ENCODE measurements around the gene ZNF391.
"Not testable (repeated sequence)": the region's sequence is repeated elsewhere in the genome, so short reads cannot be mapped to it uniquely, and the experiment has no call there.

The ZNF391 gene

DNA sequence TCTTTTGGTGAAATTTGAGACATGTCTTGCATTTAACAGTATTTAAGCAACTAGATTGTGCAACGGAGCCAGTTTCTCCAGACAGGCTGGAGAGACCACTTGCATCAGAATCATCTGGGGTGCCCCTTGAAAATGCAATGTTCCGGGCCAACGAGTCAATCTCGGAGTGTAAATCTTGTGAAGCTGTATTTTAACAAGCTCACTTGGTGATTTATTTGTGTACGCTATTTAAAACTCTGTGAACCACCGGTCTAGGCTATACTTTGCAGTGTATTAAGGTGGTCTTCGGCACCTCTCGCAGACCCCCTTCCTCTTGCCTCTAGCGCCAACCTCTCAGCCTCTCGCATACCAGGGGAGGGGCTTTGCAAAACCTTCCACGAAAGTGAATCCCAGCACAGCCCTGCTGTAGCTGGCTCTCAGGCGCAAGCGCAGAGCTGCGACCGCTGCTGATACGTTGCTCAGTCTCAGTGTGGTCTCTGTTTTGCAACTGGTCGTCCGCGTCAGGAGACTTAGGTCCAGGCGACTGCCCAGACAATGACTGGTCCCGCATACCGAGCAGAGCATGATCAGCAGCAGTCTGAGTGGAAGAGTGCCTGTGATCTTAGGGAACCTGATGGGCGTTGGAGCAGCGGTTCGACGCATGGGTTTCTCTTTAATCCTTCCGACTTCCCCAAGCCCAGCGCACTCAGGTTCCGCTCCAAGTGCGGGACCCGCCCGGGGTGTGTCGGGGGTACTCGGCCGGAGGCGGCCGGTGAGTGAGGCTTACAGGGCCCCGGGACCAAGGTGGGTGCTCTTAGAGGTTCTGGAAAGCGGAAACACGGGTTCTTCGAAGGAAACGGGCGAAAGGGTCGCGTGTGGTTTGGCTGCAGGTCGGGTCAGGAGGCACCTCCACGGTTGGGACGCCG lies at the start of gene ZNF391:
Gene ZNF391, plus strand, starts transcription at position 467 of the 905 bp plus-strand sequence. CDS start 11,612 bp downstream, outside the sequence.
- Histone ChIP-seq H3K9ac (ENCODE audit: low read depth in 1 of 2, low read length in 2 of 2) (peak within 1 kb of the TSS; percentile 72 to 92), H3K27me3 (ENCODE audit: control insufficient read depth in 1 of 2, insufficient read depth in 2 of 2, low read length in 2 of 2) (no peaks in the 10 kb centered on the region), H3K27ac (ENCODE audit: low read depth, low read length) (peak within 1 kb of the TSS; percentile 13), H3K4me1 (ENCODE audit: control insufficient read depth in 1 of 2, insufficient read depth in 2 of 2, low read length in 2 of 2) (peaks cover 0 to 5% of the 10 kb centered on the region in 2 donors), H3K9me3 (ENCODE audit: control insufficient read depth in 1 of 2, low read length in 2 of 2) (peaks cover 0 to under 1% of the 10 kb centered on the region in 2 donors), H3K4me3 (ENCODE audit: low read depth in 1 of 2, low read length in 2 of 2) (peak within 1 kb of the TSS; percentile 96 to 100), H3K36me3 (ENCODE audit: control insufficient read depth in 1 of 2, insufficient read depth in 2 of 2, low read length in 2 of 2) (no peaks in the 10 kb centered on the region)

DNA sequence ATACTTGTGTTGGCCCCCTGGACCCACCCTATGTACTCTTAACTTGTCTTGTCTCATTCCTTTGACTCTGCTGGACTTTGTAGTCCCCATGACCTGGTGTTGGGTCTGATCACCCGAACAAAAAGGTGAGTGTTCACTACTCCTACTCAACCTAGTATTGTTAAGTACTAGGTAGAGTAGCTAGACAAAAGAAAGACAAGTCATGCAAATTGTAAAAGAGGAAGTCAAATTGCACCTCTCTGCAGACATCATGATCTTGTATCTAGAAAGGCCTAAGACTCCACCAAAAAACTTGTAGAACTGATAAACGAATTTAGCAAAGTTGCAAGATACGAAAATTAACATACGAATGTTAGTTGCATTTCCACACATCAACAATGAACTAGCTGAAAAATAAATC lies 35.7 kb upstream of the ZNF391 start:
- H3K9ac ChIP-seq (ENCODE audit: low read depth in 1 of 2, low read length in 2 of 2) = no peak overlapping the region
- H3K36me3 ChIP-seq (ENCODE audit: control insufficient read depth in 1 of 2, insufficient read depth in 2 of 2, low read length in 2 of 2) = no peaks in the 10 kb centered on the region
- no peaks in the 10 kb centered on the region for H3K27me3 ChIP-seq (ENCODE audit: control insufficient read depth in 1 of 2, insufficient read depth in 2 of 2, low read length in 2 of 2)
- H3K4me3 ChIP-seq (ENCODE audit: low read depth in 1 of 2, low read length in 2 of 2) = no peak overlapping the region
- no peak overlapping the region for H3K27ac ChIP-seq (ENCODE audit: low read depth, low read length)
- H3K9me3 ChIP-seq (ENCODE audit: control insufficient read depth in 1 of 2, low read length in 2 of 2) = peaks cover 6 to 16% of the 10 kb centered on the region in 2 donors
- H3K4me1 ChIP-seq (ENCODE audit: control insufficient read depth in 1 of 2, insufficient read depth in 2 of 2, low read length in 2 of 2) = no peaks in the 10 kb centered on the region

GRCh38 chr6:27358786-27359185 lies 29.8 kb upstream of the ZNF391 start:
- H3K4me3 ChIP-seq (ENCODE audit: low read depth in 1 of 2, low read length in 2 of 2) = no peak overlapping the region
- peaks cover 10% of the 10 kb centered on the region in 2 donors for H3K36me3 ChIP-seq (ENCODE audit: control insufficient read depth in 1 of 2, insufficient read depth in 2 of 2, low read length in 2 of 2)
- H3K27ac ChIP-seq (ENCODE audit: low read depth, low read length) = no peak overlapping the region
- H3K9ac ChIP-seq (ENCODE audit: low read depth in 1 of 2, low read length in 2 of 2) = no peak overlapping the region
- peaks cover 33 to 34% of the 10 kb centered on the region in 2 donors for H3K9me3 ChIP-seq (ENCODE audit: control insufficient read depth in 1 of 2, low read length in 2 of 2)
- no peaks in the 10 kb centered on the region for H3K27me3 ChIP-seq (ENCODE audit: control insufficient read depth in 1 of 2, insufficient read depth in 2 of 2, low read length in 2 of 2)
- H3K4me1 ChIP-seq (ENCODE audit: control insufficient read depth in 1 of 2, insufficient read depth in 2 of 2, low read length in 2 of 2) = no peaks in the 10 kb centered on the region

DNA sequence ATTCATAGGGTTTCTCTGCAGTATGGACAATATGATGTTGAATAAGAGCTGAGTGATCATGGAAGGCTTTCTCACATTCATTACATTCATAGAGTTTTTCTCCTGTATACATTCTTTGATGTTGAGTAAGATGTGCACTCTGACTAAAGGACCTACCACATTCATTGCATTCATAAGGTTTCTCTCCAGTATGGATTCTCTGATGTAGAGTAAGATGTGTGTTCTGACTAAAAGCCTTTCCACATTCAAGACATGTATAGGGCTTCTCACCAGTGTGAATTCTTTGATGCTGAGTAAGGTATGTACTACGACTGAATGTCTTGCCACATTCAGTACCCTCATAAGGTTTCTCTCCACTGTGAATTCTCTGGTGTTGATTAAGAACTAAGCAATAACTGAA lies 29.3 kb upstream of the ZNF391 start:
- Histone ChIP-seq H3K9ac (ENCODE audit: low read depth in 1 of 2, low read length in 2 of 2) (no peak overlapping the region), H3K9me3 (ENCODE audit: control insufficient read depth in 1 of 2, low read length in 2 of 2) (peaks cover 33 to 34% of the 10 kb centered on the region in 2 donors), H3K27me3 (ENCODE audit: control insufficient read depth in 1 of 2, insufficient read depth in 2 of 2, low read length in 2 of 2) (no peaks in the 10 kb centered on the region), H3K4me1 (ENCODE audit: control insufficient read depth in 1 of 2, insufficient read depth in 2 of 2, low read length in 2 of 2) (no peaks in the 10 kb centered on the region), H3K27ac (ENCODE audit: low read depth, low read length) (no peak overlapping the region), H3K4me3 (ENCODE audit: low read depth in 1 of 2, low read length in 2 of 2) (peak overlapping the region in 1 of 2 donors; percentile 3), H3K36me3 (ENCODE audit: control insufficient read depth in 1 of 2, insufficient read depth in 2 of 2, low read length in 2 of 2) (peaks cover 10% of the 10 kb centered on the region in 2 donors)

- H3K36me3 ChIP-seq (ENCODE audit: control insufficient read depth in 1 of 2, insufficient read depth in 2 of 2, low read length in 2 of 2) = no peaks in the 10 kb centered on the region
These were observed 20.4 kb upstream of the ZNF391 start for GRCh38 chr6:27368202-27368601.

DNA sequence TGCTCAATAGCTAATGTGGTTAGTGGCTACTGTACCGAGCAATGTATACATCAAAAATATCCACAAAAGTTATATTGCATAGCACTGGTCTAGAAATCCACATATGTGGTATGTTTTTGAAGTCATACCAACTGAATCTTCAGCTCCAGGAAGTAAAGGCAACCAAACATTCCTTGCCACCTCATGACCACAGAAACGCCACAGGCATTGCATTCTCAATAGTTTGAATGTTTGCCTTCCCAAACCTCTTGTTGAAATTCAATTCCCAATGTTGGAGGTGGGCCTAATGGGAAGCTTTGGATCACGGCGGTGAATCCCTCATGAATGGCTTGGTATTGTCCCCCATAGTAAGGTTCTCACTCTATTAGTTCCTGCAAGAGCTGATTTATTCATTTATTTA lies 18.2 kb upstream of the ZNF391 start:
- no peak overlapping the region for H3K4me3 ChIP-seq (ENCODE audit: low read depth in 1 of 2, low read length in 2 of 2)
- H3K27me3 ChIP-seq (ENCODE audit: control insufficient read depth in 1 of 2, insufficient read depth in 2 of 2, low read length in 2 of 2) = no peaks in the 10 kb centered on the region
- H3K27ac ChIP-seq (ENCODE audit: low read depth, low read length) = no peak overlapping the region
- peaks cover 5 to 10% of the 10 kb centered on the region in 2 donors for H3K9me3 ChIP-seq (ENCODE audit: control insufficient read depth in 1 of 2, low read length in 2 of 2)
- peaks cover 3 to 5% of the 10 kb centered on the region in 2 donors for H3K4me1 ChIP-seq (ENCODE audit: control insufficient read depth in 1 of 2, insufficient read depth in 2 of 2, low read length in 2 of 2)
- H3K36me3 ChIP-seq (ENCODE audit: control insufficient read depth in 1 of 2, insufficient read depth in 2 of 2, low read length in 2 of 2) = no peaks in the 10 kb centered on the region
- no peak overlapping the region for H3K9ac ChIP-seq (ENCODE audit: low read depth in 1 of 2, low read length in 2 of 2)

More at GRCh38 chr6:27368202-27368601, 20.4 kb upstream of the ZNF391 start:
- H3K27me3 ChIP-seq (ENCODE audit: control insufficient read depth in 1 of 2, insufficient read depth in 2 of 2, low read length in 2 of 2) = no peaks in the 10 kb centered on the region
- H3K4me1 ChIP-seq (ENCODE audit: control insufficient read depth in 1 of 2, insufficient read depth in 2 of 2, low read length in 2 of 2) = no peaks in the 10 kb centered on the region
- H3K27ac ChIP-seq (ENCODE audit: low read depth, low read length) = no peak overlapping the region
- H3K9ac ChIP-seq (ENCODE audit: low read depth in 1 of 2, low read length in 2 of 2) = no peak overlapping the region
- peaks cover 5 to 10% of the 10 kb centered on the region in 2 donors for H3K9me3 ChIP-seq (ENCODE audit: control insufficient read depth in 1 of 2, low read length in 2 of 2)
- H3K4me3 ChIP-seq (ENCODE audit: low read depth in 1 of 2, low read length in 2 of 2) = no peak overlapping the region

- Histone ChIP-seq H3K4me3 (ENCODE audit: low read depth in 1 of 2, low read length in 2 of 2) (peak overlapping the region; percentile 80 to 86), H3K4me1 (ENCODE audit: control insufficient read depth in 1 of 2, insufficient read depth in 2 of 2, low read length in 2 of 2) (peaks cover 3 to 8% of the 10 kb centered on the region in 2 donors), H3K9ac (ENCODE audit: low read depth in 1 of 2, low read length in 2 of 2) (peak overlapping the region; percentile 64 to 69), H3K9me3 (ENCODE audit: control insufficient read depth in 1 of 2, low read length in 2 of 2) (no peaks in the 10 kb centered on the region), H3K27ac (ENCODE audit: low read depth, low read length) (no peak overlapping the region), H3K36me3 (ENCODE audit: control insufficient read depth in 1 of 2, insufficient read depth in 2 of 2, low read length in 2 of 2) (no peaks in the 10 kb centered on the region), H3K27me3 (ENCODE audit: control insufficient read depth in 1 of 2, insufficient read depth in 2 of 2, low read length in 2 of 2) (no peaks in the 10 kb centered on the region)
These were observed 13.5 kb upstream of the ZNF391 start for GRCh38 chr6:27374824-27375612.

- Histone ChIP-seq H3K27me3 (ENCODE audit: control insufficient read depth in 1 of 2, insufficient read depth in 2 of 2, low read length in 2 of 2) (no peaks in the 10 kb centered on the region), H3K4me3 (ENCODE audit: low read depth in 1 of 2, low read length in 2 of 2) (peak overlapping the region in 1 of 2 donors; percentile 86), H3K4me1 (ENCODE audit: control insufficient read depth in 1 of 2, insufficient read depth in 2 of 2, low read length in 2 of 2) (peaks cover 3 to 8% of the 10 kb centered on the region in 2 donors), H3K9me3 (ENCODE audit: control insufficient read depth in 1 of 2, low read length in 2 of 2) (no peaks in the 10 kb centered on the region), H3K9ac (ENCODE audit: low read depth in 1 of 2, low read length in 2 of 2) (no peak overlapping the region), H3K27ac (ENCODE audit: low read depth, low read length) (no peak overlapping the region), H3K36me3 (ENCODE audit: control insufficient read depth in 1 of 2, insufficient read depth in 2 of 2, low read length in 2 of 2) (no peaks in the 10 kb centered on the region)
These were observed 12.9 kb upstream of the ZNF391 start for GRCh38 chr6:27375613-27376079.

DNA sequence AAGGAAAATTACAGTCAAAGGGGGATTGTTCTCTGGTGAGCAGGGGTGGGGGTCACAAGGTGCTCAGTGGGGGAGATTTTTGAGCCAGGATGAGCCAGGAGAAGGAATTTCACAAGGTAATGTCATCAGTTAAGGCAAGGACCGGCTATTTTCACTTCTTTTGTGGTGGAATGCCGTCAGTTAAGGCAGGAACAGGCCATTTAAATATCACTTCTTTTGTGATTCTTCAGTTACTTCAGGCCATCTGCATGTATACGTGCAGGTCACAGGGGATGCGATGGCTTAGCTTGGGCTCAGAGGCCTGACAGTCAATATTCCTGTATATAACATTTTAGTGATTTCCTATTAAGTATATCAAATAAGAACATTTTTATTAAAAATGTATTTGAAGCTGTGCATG lies 10.2 kb upstream of the ZNF391 start:
- H3K9ac ChIP-seq (ENCODE audit: low read depth in 1 of 2, low read length in 2 of 2); H3K27me3 ChIP-seq (ENCODE audit: control insufficient read depth in 1 of 2, insufficient read depth in 2 of 2, low read length in 2 of 2); H3K36me3 ChIP-seq (ENCODE audit: control insufficient read depth in 1 of 2, insufficient read depth in 2 of 2, low read length in 2 of 2); H3K9me3 ChIP-seq (ENCODE audit: control insufficient read depth in 1 of 2, low read length in 2 of 2); H3K4me3 ChIP-seq (ENCODE audit: low read depth in 1 of 2, low read length in 2 of 2); H3K4me1 ChIP-seq (ENCODE audit: control insufficient read depth in 1 of 2, insufficient read depth in 2 of 2, low read length in 2 of 2); H3K27ac ChIP-seq (ENCODE audit: low read depth, low read length): not testable (repeated sequence)

DNA sequence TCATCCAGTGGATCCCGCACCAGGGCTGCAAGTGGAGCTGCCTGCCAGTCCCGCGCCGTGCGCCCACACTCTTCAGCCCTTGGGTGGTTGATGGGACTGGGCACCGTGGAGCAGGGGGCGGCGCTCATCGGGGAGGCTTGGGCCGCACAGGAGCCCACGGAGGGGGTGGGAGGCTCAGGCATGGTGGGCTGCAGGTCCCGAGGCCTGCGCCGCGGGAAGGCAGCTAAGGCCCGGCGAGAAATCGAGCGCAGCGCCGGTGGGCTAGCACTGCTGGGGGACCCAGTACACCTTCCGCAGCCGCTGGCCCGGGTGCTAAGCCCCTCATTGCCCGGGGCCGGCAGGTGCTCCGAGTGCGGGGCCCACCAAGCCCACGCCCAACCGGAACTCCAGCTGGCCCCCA lies 7.6 kb upstream of the ZNF391 start:
- H3K4me3 ChIP-seq (ENCODE audit: low read depth in 1 of 2, low read length in 2 of 2); H3K9ac ChIP-seq (ENCODE audit: low read depth in 1 of 2, low read length in 2 of 2); H3K27me3 ChIP-seq (ENCODE audit: control insufficient read depth in 1 of 2, insufficient read depth in 2 of 2, low read length in 2 of 2); H3K36me3 ChIP-seq (ENCODE audit: control insufficient read depth in 1 of 2, insufficient read depth in 2 of 2, low read length in 2 of 2); H3K4me1 ChIP-seq (ENCODE audit: control insufficient read depth in 1 of 2, insufficient read depth in 2 of 2, low read length in 2 of 2); H3K9me3 ChIP-seq (ENCODE audit: control insufficient read depth in 1 of 2, low read length in 2 of 2); H3K27ac ChIP-seq (ENCODE audit: low read depth, low read length): not testable (repeated sequence)
